GM12892 (cell line): ENCODE data around the gene KRTAP22-1.

Experiments used
- POLR2A ChIP-seq: IDR thresholded peaks from 2 replicates; pipeline ENCODE4 v1.6.1; 2011; ENCODE audit warnings: low read depth, low read length, control low read depth
- TAF1 ChIP-seq: IDR thresholded peaks from 2 replicates; pipeline ENCODE4 v1.6.1; 2011; ENCODE audit warnings: low read depth, mild to moderate bottlenecking, control low read depth, low read length, borderline replicate concordance

GRCh38 chr21:30600787-30601186, at the start of gene KRTAP22-1:
- no peak for TF ChIP-seq POLR2A
- TF ChIP-seq TAF1: no peak
